Activated naive CD4-positive, alpha-beta T cell treated with Interleukin-2 at 50 U/mL for 16 hours (primary cell): ENCODE results near the gene ADM2.
A peak's percentile ranks its signal among the peaks of the same experiment; 100 is the strongest.

Source experiments
- DNase-seq: peaks from one replicate; pipeline ENCODE4 v3.0.0-alpha.2; 2020

ADM2 gene

DNA sequence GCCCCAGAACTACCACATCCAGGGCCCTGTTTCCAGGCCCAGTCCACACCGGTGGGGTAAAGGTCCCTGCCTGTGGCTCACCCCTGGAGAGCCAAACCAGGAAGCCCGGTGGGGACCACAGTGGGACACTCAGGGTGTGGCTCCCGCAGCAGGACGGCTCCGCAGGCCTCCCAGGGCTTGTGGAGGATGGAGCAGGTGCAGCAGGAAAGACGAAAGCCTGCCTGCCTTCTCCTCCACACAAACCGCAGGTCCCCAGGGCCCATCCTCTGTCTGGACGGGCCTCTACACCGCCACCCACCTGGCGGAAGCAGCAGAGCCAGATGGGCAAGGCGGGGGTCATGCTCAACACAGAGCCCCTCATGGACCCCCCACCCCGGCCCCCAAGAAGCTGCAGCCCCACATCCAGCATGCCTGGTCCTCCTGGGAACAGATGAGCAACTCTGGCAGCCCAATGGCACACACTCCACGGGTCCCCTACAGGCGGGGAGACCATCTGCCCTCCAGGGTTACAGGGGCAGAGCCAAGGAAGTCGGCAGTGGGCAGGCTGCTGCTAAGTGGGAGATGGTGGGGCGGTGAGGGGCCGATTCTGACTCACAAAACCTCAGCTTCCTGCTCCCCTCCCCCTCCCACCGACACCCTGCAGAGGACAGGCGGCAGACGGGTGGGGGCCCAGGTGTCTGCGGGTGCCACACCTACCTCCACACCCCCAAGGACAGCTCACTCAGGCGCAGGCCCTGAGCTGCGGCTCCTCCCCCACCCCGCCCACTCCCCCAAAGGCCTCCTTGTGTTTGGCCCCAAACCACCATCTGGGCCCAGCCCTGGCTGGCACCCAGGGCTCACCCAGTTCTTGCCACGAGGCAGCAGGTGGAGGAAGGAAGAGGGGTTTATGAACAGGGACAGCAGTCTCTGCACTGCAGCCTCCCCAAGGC, 11.7 kb upstream of the ADM2 start:
- DNase-seq = peak; percentile 92

DNA sequence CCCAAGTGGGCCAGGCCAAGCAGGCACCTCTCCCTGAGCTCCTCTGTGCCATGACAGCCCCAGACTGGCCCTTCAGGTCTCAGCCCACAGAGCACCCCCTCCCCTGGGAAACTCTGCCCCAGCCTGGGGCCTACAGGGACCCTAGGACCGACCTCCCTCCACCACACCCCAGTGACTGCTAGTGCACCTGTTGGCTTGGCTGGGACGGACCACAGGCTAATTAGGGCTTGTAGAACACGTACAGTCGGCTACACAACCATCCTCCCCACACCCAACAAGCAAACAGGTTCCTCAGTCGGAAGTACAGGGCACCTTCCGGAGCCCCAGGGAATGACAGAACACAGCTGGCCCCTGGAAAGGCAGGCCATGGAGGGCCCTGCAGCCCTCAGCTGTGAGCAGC, 10.9 kb upstream of the ADM2 start:
- DNase-seq = no peak

DNA sequence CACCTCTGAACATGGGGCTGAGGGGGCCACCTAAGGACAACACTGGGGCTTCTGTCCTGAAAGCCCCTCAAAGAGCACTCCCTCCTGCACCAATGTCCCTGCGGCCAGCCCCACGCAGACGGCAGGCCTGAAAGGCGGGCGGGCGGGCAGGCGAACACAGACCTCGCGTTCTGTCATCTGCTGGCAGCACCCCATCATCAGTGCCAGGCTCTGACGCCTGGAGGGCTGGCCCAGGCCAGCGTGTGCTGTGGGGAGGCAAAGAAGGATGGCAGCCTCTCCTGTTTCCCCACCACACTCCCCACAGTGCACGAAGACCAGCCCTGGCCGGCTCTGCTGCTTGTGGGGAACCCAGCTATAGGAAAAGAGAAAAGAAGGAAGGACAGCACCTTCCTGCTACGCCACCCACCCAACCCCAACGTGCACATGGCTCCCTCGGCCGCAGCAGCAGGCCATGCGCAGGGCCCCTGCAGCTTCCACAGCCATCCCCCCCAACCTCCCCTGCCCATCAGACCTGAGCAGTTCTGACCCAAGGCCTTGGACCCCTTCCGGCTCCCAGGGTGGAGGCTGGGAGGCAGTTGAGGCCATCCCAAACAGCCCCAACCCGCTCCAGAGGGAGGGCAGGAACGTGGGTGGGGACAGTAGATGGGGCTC, 10.0 kb upstream of the ADM2 start:
- no peak for DNase-seq

DNA sequence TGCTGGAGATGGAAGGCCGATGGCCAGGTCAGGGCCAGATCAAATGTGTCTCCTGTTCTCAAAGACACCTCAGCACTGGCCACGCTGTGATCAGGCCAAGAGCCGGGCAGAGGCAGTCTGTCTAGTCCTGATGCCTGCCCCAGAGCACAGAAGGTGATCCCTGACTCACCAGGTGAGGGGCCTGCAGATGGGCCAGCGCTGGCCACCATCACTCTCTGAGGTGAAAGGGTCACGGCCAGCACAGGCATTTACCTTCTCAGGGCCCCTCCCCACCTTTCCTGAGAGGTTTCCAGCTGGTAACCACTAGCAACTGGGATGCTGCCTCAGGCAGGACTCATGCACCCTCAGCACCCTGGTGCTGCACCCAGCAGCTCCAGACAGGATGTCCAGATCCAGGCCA, 9.4 kb upstream of the ADM2 start:
- DNase-seq = no peak

DNA sequence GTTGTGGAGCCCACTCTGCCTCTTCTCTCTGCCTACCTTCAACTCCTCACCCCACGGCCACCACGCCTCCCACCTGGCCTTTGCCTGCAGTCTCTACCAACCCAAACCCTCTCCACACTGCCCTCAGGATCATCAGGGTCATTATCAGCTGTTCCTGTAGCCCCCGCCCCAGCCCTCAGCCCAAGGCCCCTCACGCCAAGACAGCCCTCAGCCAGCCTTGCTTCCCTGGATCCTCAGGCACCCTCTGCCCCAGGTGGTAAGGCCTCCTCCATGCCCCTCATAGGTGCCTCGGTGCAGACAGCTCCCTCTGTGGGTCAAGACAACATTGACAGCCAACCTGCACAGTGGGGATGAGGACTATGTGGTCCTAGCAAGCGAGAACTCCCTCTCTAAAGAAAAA, 8.3 kb upstream of the ADM2 start:
- peak; percentile 50 for DNase-seq

DNA sequence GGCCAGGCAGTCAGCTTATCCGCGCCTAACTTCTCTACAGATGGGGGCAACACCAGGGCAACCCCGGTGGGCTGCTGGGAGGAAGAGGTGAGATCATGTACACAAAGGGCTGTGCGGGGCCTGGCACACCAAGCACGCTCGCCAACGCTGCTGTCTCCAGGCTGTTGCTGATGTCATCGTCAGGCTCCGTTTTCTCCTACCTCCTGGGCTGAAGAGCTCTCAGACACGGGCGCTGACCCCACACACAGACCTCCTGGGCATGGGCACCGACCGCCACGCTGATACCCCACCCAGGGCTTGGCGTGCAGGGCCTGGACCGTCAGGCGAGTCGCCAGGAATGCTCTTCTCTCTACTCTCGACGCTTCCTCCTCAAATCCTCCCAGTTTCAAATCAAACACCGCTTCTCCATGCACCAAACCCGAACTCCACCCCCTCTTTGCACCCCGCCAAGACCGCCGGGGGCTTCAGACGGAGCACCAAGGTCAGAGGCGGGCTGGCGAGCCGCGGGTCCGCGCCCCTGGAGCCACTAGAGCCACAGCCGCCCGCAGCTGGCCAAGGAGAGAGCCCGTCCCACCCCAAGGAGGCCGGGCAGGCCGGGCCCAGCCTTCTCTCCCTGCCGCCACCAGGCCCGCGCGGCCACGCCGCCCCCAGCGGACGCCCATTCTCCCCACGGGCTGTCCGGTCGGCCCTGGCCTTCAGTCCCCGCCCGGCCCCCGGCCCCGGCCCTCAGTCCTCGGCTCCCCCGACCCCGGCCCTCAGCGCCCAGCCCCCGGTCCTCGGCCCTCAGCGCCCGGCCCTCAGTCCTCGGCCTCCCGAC, 7.3 kb upstream of the ADM2 start:
- DNase-seq = peak; percentile 49

DNA sequence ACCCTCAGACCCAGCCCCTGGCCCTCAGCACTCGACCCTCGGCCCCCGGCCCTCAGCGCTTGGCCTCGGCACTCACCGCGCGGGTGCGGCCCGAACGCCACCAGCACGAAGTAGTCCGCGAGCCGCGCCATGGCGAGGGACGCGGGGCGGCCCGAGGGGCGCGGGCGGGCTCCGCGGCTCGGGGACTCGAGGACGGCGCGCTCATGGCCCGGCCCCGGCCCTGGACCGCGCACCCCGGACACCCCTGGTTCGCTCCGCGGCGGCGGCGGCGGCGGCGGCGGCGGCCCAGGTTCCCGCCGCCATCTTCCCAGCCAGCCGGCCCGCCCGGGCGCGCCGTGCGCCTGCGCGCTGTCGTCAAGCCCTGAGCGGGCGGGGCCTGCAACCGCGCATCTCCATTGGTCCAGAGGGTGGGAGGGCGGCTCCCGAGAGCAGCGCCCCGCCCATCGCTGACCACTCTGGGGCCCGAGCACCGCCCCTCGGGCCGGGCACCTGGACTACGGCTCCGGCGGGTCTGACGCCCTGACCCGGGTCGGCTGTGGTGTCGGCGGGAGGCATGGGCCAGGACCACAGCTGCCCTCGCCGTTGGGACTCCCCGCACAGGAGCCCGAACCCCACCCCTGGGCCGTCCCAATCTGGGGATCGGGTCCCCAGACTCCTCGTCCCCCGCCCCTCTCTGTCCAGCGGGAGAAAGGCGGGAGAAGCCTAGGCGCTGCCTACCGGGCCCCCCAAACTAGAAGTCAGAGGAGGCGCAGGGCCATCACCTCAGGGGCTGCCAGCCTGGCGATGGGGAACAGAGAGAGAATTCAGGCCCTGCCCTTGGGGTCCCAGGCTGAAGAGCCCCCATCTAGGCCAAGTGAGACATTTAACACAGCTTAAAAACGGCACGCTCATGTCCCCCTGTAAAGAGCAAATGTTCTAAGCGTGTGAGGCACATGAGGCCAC, 6.4 kb upstream of the ADM2 start, which contains the start of gene SBF1:
SBF1 (minus strand) TSS at position 326 of the 942 bp plus-strand sequence; CDS start at position 131, 195 bp downstream.
- peak; percentile 92 for DNase-seq

DNA sequence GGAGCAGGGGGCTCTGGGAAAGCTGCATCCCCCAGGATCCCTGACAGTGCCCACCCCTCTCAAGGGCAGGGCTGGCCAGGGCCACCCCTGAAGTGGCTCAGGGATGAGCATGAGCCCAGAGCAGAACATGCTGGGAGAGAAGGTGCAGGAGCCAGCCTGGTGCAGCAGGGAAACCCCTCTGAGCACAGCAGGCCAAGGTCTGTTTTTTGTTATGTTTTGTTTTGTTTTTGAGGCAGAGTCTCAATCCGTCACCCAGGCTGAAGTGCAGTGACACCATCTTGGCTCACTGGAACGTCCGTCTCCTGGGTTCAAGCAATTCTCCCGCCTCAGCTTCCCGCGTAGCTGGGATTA, 5.7 kb upstream of the ADM2 start:
- no peak for DNase-seq

DNA sequence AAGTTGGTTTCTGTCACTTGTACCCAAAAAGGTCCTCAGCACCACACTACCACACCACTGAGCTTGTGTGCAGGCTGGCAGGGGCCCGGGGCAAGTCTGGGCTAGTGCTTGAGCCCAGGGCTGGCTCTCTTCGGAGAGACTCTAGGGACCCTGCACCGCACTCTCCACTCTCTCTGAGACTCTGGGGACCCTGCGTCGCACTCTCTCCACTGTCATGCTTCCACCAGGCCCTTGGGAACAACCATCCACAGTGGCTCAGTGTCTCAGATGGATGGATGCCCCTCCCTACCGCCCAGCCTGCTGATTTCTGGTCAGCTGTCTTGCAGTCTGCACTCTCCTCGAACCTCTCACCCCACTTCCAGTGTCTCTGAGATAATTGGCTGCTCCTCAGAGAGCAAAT, 4.5 kb upstream of the ADM2 start:
- DNase-seq = no peak

DNA sequence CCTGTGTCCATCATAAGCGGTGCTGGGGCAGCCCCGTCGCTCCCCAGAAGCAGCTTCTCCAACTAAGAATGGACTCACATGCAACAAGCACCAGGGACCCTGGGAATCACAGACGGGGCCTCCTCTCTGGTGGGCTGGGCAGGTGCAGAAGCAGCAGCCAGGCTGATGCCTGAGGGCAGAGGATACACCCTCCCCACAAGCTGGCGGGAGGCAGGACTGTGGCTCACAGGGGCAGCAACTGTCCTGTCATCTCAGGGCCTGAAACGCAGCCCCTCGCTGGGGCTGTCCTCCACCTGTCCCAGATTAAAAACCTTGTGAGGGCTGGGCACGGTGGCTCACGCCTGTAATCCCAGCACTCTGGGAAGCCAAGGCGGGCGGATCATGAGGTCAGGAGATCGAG, 3.4 kb upstream of the ADM2 start:
- no peak for DNase-seq

DNA sequence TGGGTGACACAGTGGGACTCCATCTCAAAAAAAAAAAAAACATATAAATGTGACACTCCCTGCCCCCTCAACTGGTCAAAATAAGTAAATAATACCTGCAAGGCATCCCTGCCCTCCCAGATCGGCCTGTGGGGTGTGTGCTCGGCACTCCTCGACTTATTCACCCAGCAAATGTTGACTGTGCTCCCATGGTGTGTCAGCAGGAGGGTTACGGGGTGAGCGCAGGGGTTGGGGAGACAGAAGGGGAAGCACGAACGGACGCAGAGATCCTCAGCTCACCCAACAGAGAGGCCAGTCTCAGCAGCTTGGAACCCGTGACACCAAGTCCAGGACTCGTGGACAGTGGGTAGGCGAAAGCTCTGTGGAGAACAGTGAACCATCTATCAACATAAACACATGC, 1.6 kb upstream of the ADM2 start:
- no peak for DNase-seq

DNA sequence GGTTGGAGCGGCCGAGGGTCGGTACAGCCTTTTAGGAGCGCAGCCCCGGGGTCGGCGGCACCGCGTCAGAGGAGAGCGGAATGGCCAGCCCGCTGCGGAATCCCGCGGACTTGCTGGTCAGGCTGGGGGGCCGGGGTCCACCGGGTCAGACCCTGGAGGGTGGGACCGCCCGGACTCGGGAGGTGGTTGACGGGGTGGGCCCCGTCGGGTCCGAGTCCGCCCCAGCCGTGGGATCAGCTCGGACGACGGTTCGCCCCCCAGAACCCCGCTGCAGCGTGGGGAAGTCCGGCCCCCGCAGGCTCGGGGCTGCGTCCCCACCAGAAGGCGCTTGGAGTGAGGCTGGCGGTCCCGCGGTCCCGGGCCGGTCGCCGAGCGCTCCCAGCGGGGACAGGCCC, 301 bp upstream of the ADM2 start:
- no peak for DNase-seq

DNA sequence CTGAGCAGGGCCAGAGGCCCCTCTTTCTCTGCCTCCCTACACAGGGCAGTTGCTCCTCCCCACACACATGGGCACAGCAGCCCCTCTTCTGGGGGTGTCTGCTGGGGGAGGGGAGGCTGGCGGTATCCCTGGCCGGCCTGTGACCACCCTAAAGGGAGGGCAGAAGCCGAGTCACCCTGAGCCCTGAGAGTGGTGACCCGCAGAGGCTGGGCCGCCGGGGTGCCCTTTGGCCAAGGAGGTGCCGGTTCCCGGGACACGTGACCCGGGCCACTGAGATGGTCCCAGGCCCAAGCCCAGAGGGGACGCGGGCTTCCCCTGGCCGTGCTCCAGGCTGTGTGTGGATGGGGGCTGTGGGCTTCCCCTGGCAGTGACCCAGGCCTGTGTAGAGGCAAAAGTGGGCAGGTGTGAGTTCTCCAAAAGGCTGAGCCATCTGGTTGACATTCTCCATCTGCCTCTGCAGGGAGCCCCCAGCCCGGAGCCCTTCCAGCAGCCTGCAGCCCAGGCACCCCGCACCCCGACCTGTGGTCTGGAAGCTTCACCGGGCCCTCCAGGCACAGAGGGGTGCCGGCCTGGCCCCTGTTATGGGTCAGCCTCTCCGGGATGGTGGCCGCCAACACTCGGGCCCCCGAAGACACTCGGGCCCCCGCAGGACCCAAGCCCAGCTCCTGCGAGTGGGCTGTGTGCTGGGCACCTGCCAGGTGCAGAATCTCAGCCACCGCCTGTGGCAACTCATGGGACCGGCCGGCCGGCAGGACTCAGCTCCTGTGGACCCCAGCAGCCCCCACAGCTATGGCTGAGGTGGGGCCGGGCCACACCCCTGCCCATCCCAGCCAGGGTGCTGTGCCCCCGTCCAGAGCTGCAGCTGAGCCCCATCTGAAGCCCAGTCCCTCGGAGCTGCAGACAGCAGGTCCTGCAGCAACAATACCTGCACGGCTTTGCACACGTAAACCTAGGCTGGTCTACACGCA, 1.0 kb downstream of the ADM2 start:
- DNase-seq = no peak

DNA sequence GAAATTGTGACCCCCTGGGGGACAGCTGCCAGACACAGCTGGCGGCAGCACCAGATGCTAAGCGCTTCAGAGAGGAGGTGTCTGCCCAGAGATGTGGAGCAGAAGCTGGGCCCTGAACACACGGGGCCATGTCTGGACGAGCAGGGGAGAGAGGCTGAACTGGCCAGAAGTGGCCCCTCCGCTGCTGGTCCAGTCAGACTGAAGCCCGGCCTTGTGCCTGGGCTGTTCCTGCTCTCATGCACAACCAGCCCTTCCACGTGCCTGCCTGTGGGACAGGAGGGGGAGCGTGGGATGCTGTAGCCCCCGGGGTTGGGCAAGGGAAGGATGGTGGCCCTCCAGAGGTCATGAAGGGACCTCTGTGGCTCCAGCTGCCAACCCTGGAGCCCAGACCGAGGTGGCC, 1.8 kb downstream of the ADM2 start:
- DNase-seq = no peak

DNA sequence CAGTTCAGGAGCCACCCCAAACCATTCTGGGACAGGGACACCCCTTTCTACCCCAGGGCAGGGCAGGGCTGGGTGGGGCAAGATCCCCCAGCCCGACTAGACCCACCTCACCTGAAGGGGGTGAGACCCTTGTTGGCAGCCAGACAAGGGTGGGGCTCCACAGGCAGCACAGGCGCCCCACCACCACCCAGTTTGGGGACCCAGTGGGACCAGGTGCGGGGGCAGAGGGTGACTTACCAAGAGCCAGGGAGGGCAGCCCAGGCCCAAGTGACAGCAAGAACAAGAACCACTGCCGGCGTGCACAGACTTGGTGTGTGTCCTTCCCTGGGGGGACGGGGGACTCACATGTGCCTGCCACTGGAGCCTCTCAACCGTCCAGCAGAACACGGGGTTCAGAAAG, 2.2 kb downstream of the ADM2 start:
- no peak for DNase-seq

DNA sequence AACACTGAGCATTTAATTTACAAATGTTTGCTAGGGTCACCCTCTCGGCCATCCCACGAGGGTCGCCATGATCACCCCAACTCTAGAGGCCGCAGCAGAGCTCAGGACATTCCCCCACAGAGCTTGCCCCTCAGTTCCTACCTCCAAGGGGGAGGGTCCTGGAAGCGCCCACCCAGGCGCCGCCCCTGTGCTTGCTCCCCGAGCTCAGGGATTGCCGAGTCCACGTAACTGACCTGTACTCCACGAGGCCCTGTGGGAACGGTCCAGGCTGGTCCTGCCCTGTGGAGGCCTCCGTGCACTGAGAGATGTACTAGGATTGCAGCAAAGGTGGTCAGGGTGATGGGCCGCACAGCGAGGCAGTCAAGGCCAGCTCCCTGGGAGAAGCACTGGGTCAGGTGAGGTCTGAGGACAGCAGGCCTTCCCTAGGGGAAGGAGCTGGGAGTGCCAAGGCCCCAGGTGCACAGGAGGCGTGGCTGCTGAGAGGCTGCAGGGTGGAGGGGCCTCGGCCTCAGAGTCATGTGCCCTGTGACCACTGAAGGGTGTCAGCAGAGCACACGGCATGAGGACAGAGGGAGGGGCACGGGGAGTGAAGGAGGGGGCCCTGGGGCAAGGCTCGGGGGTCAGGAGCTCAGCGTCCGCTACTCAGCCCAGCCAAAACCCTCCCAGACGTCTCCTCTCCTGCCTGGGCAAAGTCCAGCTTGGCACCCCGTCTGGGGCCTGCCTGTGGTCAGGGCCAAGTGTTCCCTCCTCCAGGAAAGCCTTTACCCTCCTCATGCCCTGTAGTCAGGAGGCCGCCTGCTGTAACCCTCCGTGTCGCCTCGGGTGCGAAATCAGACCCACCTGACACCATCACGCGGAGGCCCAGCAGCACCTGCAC, 2.9 kb downstream of the ADM2 start:
- DNase-seq = no peak

DNA sequence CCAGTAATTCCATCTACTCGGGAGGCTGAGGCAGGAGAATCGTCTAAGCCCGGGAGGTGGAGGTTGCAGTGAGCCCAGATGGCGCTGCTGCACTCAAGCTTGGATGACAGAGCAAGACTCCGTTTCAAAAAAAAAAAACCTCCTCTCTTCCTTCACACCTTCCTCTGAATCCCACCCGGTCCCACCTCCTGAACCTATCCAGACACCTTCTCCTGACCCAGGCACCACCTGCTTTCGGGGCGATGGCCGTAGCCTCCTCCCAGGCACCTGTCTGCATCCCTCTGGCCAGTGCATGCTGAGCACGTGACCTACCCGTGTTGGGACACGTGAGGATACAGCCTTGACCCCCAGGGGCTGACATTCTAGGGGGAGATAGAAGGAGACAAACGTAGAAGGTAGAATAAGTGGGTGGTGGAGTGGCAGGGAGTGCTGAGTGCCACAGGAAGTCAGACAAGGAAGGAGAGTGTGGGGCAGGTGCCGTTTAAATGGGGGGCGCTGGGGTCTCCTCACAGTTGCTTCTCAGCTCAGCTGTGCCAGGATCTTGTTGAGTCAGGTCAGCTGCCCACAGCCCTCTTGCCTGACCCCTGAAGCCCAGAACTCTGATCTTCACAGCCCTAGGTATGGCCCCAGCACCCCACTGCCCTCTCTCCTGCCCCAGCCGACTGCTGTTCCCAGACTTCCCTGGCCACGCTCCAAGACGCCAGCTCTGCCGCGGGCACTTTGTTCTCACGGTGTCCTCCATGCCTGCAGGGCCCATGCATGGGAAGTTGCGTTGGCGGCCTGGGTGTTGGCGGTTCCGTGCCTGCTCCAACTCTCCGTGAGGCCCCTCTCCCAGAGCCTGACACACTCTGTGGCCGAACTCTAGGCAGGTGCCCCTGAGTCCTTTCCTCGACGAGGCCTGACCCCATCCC, 4.1 kb downstream of the ADM2 start:
- DNase-seq = no peak

DNA sequence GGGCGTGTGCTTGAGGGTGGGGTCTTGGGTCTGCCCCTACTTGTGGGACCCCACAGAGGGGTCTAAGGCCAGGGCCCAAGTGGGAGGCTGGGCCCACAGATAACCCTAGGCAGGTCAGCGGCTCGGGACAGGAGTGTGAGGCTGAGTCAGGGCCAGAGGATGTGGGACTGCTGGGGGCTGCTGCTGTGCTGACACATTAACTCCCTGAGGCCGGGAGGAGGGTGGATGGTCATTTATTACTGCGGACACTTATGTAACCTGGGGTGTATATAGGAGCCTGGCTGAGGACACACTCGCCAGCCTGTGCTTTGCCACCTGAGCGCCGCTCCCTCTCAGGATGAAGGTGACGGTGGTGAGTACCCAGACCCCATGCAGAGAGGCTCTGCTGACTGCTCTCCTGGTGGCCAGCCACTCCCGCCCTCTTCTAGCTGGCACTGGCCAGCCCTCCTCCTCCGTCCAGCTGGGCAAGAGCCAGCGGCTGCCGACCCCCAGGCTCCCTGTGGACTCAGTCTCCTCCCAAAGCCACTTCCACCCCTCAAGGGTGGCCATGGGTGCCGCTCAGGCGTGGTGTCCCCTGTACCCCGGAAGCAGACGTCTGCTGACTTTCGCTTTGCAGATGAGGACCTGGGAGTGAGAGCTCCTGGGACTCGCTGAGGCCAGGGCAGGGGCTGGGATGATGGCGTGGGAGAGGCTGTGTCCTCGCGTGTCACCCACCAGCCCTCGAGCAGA, 5.4 kb downstream of the ADM2 start, which contains the start of gene MIOX:
MIOX (plus strand) TSS at position 299 of the 729 bp plus-strand sequence; CDS start at position 338, 39 bp downstream.
- DNase-seq = no peak
